HEK293 (cell line): ENCODE measurements around the gene CDK6.

Experiments
- CTCF ChIA-PET: fragments of 350-600 bp; formaldehyde crosslinking; extraction: SDS; loops from one replicate; lab custom pipeline; 2021; ENCODE audit warnings: antibody characterized with exemption; lab: Yijun Ruan, JAX
- POLR2A ChIA-PET: fragments of 300-600 bp; formaldehyde crosslinking; extraction: SDS; loops from one replicate; lab custom pipeline; 2020; ENCODE audit warnings: antibody characterized with exemption, inconsistent platforms; lab: Yijun Ruan, JAX
- H3K27ac ChIP-seq: fragments of 200-500 bp; sonication (Bioruptor generic); 2 replicates; pipeline ENCODE4 v1.5.1; 2014; ENCODE audit warnings: low read depth, low read length, control low read depth, inconsistent platforms; ENCODE audit errors: extremely low read depth
- H3K36me3 ChIP-seq, 2 experiments: fragments of 200-500 bp in 1 of 2; sonication (Bioruptor generic) in 1 of 2; 1 replicate in 1 of 2; 2 replicates in 1 of 2; pipeline ENCODE4 v1.5.1; 2014 to 2017; ENCODE audit warnings: inconsistent platforms in 2 of 2, low read length in 2 of 2; ENCODE audit not compliant: control insufficient read depth in 2 of 2, insufficient read depth in 1 of 2
- H3K4me1 ChIP-seq: fragments of 200-500 bp; sonication (Bioruptor generic); 2 replicates; pipeline ENCODE4 v1.5.1; 2014; ENCODE audit warnings: mild to moderate bottlenecking, low read length, inconsistent platforms; ENCODE audit not compliant: control insufficient read depth, insufficient read depth
- H3K4me3 ChIP-seq: 2 replicates; pipeline ENCODE4 v1.5.1; 2011; ENCODE audit warnings: low read depth, mild to moderate bottlenecking, control low read depth, low read length, moderate library complexity
- H3K9me3 ChIP-seq: fragments of 200-500 bp; sonication (Bioruptor generic); 2 replicates; pipeline ENCODE4 v1.5.1; 2014; ENCODE audit warnings: low read depth, low read length, inconsistent platforms; ENCODE audit not compliant: control insufficient read depth, insufficient read depth
- GLIS2 ChIP-seq: fragments of 450-650 bp; formaldehyde crosslinking; IDR thresholded peaks from 2 replicates; pipeline ENCODE4 v1.5.1; 2016; ENCODE audit warnings: missing biosample characterization, missing genetic modification characterization
- KLF10 ChIP-seq: fragments of 450-650 bp; IDR thresholded peaks from 2 replicates; pipeline ENCODE4 v1.5.1; 2018; ENCODE audit warnings: missing biosample characterization, mild to moderate bottlenecking, missing genetic modification characterization
- OVOL3 ChIP-seq: fragments of 450-650 bp; formaldehyde crosslinking; IDR thresholded peaks from 2 replicates; pipeline ENCODE4 v1.5.1; 2016; ENCODE audit warnings: missing biosample characterization, missing genetic modification characterization
- PRDM10 ChIP-seq: fragments of 450-650 bp; formaldehyde crosslinking; IDR thresholded peaks from 2 replicates; pipeline ENCODE4 v1.5.1; 2016; ENCODE audit warnings: missing biosample characterization, missing genetic modification characterization
- TCF7L2 ChIP-seq: IDR thresholded peaks from 2 replicates; pipeline ENCODE4 v1.6.1; 2011; ENCODE audit warnings: low read depth, mild to moderate bottlenecking, inconsistent platforms, low read length, moderate library complexity, borderline replicate concordance
- ZFP37 ChIP-seq: fragments of 450-650 bp; formaldehyde crosslinking; IDR thresholded peaks from 2 replicates; pipeline ENCODE4 v1.5.1; 2016; ENCODE audit warnings: missing biosample characterization, missing genetic modification characterization
- ZNF114 ChIP-seq: fragments of 450-650 bp; formaldehyde crosslinking; IDR thresholded peaks from 2 replicates; pipeline ENCODE4 v1.5.0; 2017; ENCODE audit warnings: missing biosample characterization, missing genetic modification characterization
- ZNF202 ChIP-seq: fragments of 450-650 bp; formaldehyde crosslinking; IDR thresholded peaks from 2 replicates; pipeline ENCODE4 v1.5.1; 2016; ENCODE audit warnings: missing biosample characterization, missing genetic modification characterization, borderline replicate concordance
- ZNF248 ChIP-seq: fragments of 450-650 bp; formaldehyde crosslinking; IDR thresholded peaks from 2 replicates; pipeline ENCODE4 v1.5.1; 2017; ENCODE audit warnings: missing biosample characterization, missing genetic modification characterization
- ZNF302 ChIP-seq: fragments of 450-650 bp; formaldehyde crosslinking; IDR thresholded peaks from 2 replicates; pipeline ENCODE4 v1.5.1; 2016; ENCODE audit warnings: missing biosample characterization, missing genetic modification characterization, low read depth
- ZNF354C ChIP-seq: fragments of 450-650 bp; formaldehyde crosslinking; IDR thresholded peaks from 2 replicates; pipeline ENCODE4 v1.5.1; 2016; ENCODE audit warnings: missing biosample characterization, missing genetic modification characterization, low read depth, borderline replicate concordance
- ZNF426 ChIP-seq: fragments of 450-650 bp; formaldehyde crosslinking; IDR thresholded peaks from 2 replicates; pipeline ENCODE4 v1.5.1; 2017; ENCODE audit warnings: missing biosample characterization, missing genetic modification characterization, mild to moderate bottlenecking, inconsistent platforms, moderate library complexity
- ZNF513 ChIP-seq: fragments of 450-650 bp; IDR thresholded peaks from 2 replicates; pipeline ENCODE4 v1.5.1; 2018; ENCODE audit warnings: missing biosample characterization, missing genetic modification characterization
- ZNF621 ChIP-seq: fragments of 450-650 bp; formaldehyde crosslinking; IDR thresholded peaks from 2 replicates; pipeline ENCODE4 v1.5.1; 2017; ENCODE audit warnings: missing biosample characterization, missing genetic modification characterization
- ZNF704 ChIP-seq: fragments of 450-650 bp; formaldehyde crosslinking; IDR thresholded peaks from 2 replicates; pipeline ENCODE4 v1.5.1; 2016; ENCODE audit warnings: missing biosample characterization, missing genetic modification characterization
- ZNF776 ChIP-seq: fragments of 450-650 bp; formaldehyde crosslinking; IDR thresholded peaks from 2 replicates; pipeline ENCODE4 v1.5.0; 2017; ENCODE audit warnings: missing biosample characterization, missing genetic modification characterization, borderline replicate concordance
- ZNF837 ChIP-seq: fragments of 450-650 bp; formaldehyde crosslinking; IDR thresholded peaks from 2 replicates; pipeline ENCODE4 v1.5.1; 2016; ENCODE audit warnings: missing biosample characterization, missing genetic modification characterization
- ZSCAN23 ChIP-seq: fragments of 450-650 bp; formaldehyde crosslinking; IDR thresholded peaks from 2 replicates; pipeline ENCODE4 v1.5.1; 2016; ENCODE audit warnings: missing biosample characterization, missing genetic modification characterization
- ZXDB ChIP-seq: fragments of 450-650 bp; formaldehyde crosslinking; IDR thresholded peaks from 2 replicates; pipeline ENCODE4 v1.5.1; 2016; ENCODE audit warnings: missing biosample characterization, missing genetic modification characterization
- TF ChIP-seq, protein P1 (sequence below): fragments of 450-650 bp; formaldehyde crosslinking; IDR thresholded peaks from 2 replicates; pipeline ENCODE4 v1.5.1; 2016; ENCODE audit warnings: missing biosample characterization, missing genetic modification characterization
- TF ChIP-seq, protein P2 (sequence below): fragments of 450-650 bp; formaldehyde crosslinking; IDR thresholded peaks from 2 replicates; pipeline ENCODE4 v1.5.1; 2016; ENCODE audit warnings: missing biosample characterization, missing genetic modification characterization, borderline replicate concordance

CDK6 gene

GRCh38 chr7:92794831-92795230, 41.5 kb downstream of the CDK6 start (continued):
- TF ChIP-seq, protein P1, sequence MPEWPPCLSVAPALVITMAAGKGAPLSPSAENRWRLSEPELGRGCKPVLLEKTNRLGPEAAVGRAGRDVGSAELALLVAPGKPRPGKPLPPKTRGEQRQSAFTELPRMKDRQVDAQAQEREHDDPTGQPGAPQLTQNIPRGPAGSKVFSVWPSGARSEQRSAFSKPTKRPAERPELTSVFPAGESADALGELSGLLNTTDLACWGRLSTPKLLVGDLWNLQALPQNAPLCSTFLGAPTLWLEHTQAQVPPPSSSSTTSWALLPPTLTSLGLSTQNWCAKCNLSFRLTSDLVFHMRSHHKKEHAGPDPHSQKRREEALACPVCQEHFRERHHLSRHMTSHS (tag by site-specific recombination): no peak
- TF ChIP-seq TCF7L2: no peak

DNA sequence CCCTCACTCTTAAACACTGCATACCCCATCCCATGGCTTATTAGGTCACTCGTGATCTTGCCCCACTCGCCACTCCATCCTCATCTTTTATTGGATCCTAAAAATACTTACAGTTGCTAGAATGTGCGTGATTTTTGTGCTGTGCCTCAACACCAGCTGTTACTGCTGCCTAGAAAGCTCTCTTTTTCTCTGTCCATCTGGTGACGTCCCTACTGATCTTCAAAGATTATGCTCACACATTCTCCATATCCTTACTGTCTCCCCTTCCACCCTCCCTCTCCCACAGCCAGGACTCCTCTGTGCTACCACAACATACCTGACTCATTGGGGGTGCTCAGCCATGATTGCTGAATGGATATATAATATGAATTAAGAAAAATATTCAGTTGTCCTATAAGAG, 42.0 kb downstream of the CDK6 start:
- no peaks in the 10 kb centered on the region for H3K9me3 ChIP-seq
- no peak overlapping the region for H3K4me3 ChIP-seq
- H3K27ac ChIP-seq: no peak overlapping the region
- ChIA-PET POLR2A (no interaction called here), CTCF (interaction anchor here (1.2 kb wide), 1 partner anchor 11 kb away, joined by 3 read pairs; no protein-coding TSS in a partner anchor)
- TF ChIP-seq ZNF776 (no peak), ZNF302 (tag by site-specific recombination) (no peak), ZNF837 (tag by site-specific recombination) (no peak), KLF10 (tag by site-specific recombination) (no peak), ZNF248 (tag by site-specific recombination) (no peak), ZNF202 (no peak), ZNF114 (tag by site-specific recombination) (no peak), ZNF426 (no peak), ZNF704 (tag by site-specific recombination) (no peak), ZNF354C (no peak), ZSCAN23 (tag by site-specific recombination) (no peak), OVOL3 (no peak)
- TF ChIP-seq, protein P2, sequence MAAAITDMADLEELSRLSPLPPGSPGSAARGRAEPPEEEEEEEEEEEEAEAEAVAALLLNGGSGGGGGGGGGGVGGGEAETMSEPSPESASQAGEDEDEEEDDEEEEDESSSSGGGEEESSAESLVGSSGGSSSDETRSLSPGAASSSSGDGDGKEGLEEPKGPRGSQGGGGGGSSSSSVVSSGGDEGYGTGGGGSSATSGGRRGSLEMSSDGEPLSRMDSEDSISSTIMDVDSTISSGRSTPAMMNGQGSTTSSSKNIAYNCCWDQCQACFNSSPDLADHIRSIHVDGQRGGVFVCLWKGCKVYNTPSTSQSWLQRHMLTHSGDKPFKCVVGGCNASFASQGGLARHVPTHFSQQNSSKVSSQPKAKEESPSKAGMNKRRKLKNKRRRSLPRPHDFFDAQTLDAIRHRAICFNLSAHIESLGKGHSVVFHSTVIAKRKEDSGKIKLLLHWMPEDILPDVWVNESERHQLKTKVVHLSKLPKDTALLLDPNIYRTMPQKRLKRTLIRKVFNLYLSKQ (tag by site-specific recombination): no peak
- no peaks in the 10 kb centered on the region for H3K36me3 ChIP-seq
- peaks cover 5% of the 10 kb centered on the region; the same call in 1 of the 2 replicates for H3K4me1 ChIP-seq

DNA sequence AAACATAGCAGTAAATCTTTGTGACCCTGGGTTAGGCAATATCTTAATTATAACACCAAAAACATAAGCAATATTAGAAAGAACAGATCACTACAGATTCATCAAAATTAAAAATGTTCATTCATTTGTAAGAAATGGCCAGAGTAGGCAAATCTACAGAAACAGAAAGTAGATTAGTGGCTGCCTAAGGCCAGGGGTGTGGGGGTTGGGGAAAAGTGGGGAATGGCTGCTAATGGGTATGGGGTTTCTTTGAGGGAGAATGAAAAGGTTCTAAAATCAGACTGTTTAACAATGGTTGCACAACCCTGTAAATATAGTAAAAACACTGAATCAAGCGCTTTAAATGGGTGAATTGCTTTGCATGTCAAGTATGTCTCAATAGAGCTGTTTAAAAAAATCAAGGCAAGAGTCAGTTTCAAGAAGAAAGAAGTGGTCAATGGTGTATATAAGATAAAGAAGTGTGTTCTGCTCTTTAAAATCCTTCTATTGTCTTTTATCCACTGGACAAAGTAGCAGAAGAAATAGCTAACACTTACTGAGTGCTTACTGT, 42.6 kb downstream of the CDK6 start:
- POLR2A ChIA-PET: no interaction called here
- H3K36me3 ChIP-seq: no peaks in the 10 kb centered on the region

DNA sequence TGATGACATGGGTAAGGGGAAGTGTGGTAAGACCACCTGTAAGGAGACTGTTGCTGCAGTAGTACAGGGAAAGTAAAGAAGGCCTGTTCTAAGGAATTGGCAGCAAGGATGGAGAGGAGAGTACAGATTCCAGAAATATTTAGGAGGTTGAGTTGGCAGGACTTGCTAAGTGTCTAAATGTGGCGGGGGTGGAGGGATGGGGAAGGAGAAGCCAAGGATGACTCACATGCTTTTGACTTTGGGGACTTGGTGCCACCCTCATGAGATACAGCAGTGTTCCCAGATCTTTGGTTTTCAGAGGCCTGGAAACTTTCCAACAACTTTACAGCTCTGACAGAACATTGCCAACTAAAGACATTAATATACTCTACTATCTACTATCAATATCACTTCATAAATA, 45.4 kb downstream of the CDK6 start:
- Histone ChIP-seq H3K4me3 (no peak overlapping the region), H3K4me1 (peaks cover 5% of the 10 kb centered on the region; the same call in 1 of the 2 replicates), H3K27ac (no peak overlapping the region), H3K36me3 (no peaks in the 10 kb centered on the region), H3K9me3 (no peaks in the 10 kb centered on the region)
- TF ChIP-seq ZNF621 (tag by site-specific recombination) (no peak), PRDM10 (tag by site-specific recombination) (peak; percentile 42; the same call in 1 of the 2 replicates), GLIS2 (tag by site-specific recombination) (no peak), ZXDB (no peak), ZNF513 (no peak), ZNF302 (tag by site-specific recombination) (no peak)
- ChIA-PET CTCF (no interaction called here), POLR2A (no interaction called here)

More for the DNA sequence above, 42.6 kb downstream of the CDK6 start:
- Histone ChIP-seq H3K4me1 (peaks cover 5% of the 10 kb centered on the region; the same call in 1 of the 2 replicates), H3K4me3 (no peak overlapping the region), H3K9me3 (no peaks in the 10 kb centered on the region), H3K27ac (no peak overlapping the region)
- no peak for TF ChIP-seq ZFP37
- CTCF ChIA-PET: interaction anchor here (0.7 to 1.2 kb wide), 2 partner anchors 9 to 10 kb away, joined by 3 to 5 read pairs; no protein-coding TSS in a partner anchor
